Activated naive CD4-positive, alpha-beta T cell treated with anti-CD3 and anti-CD28 coated beads for 36 hours (primary cell): ENCODE data around the gene ULK1. TPM values are rescaled to one million over a fixed set of nuclear protein-coding genes. Genes with fewer than 3 reads are reported as not detected.

Experiments used
- total RNA-seq, 2 experiments: library from RNA; stranded (reverse); gene quantifications; one replicate each; pipeline ENCODE4 v1.2.3, GENCODE V29; 2021

Gene ULK1
- total RNA-seq, 2 experiments from 2014 or later = 13.6 to 15.6 TPM

Other genes with a start within 250 kb of the ULK1 start
- 10 to 100 TPM; 51.3 TPM for gene SFSWAP, start 183.5 kb upstream of the ULK1 start, total RNA-seq
- gene MMP17, start 66.2 kb upstream of the ULK1 start, total RNA-seq = not detected
- 10 to 100 TPM; 37.7 to 38.8 TPM for gene PUS1, start 34.7 kb downstream of the ULK1 start, total RNA-seq
- 10 to 100 TPM; 36.8 to 40.6 TPM for gene EP400, start 55.3 kb downstream of the ULK1 start, total RNA-seq
- 10 to 100 TPM; 18.8 to 20.0 TPM for gene DDX51, start 249.7 kb downstream of the ULK1 start, total RNA-seq
- gene NOC4L, start 249.8 kb downstream of the ULK1 start, total RNA-seq = 10 to 100 TPM; 27.1 to 27.4 TPM